Gastrocnemius medialis (tissue), 4 donors: ENCODE measurements around the gene ATF6.

Source experiments
- POLR2A ChIP-seq, 2 donors: fragments of 450-650 bp; IDR thresholded peaks; one replicate each; pipeline ENCODE4 v1.6.1; 2017; ENCODE audit warnings: antibody characterized with exemption in 2 of 2, mild to moderate bottlenecking in 2 of 2, moderate library complexity in 2 of 2
- TF ChIP-seq, protein P1 (sequence below), 5 experiments: fragments of 450-650 bp in 3 of 5; fragments of 200-600 bp in 2 of 5; sonication (generic) in 2 of 5; IDR thresholded peaks in 4 of 5; conservative IDR thresholded peaks in 1 of 5; 1 replicate in 4 of 5; 2 replicates in 1 of 5; pipeline ENCODE4 v1.5.1; 2016 to 2019; ENCODE audit warnings: antibody characterized with exemption in 5 of 5, mild to moderate bottlenecking in 3 of 5, moderate library complexity in 3 of 5

DNA sequence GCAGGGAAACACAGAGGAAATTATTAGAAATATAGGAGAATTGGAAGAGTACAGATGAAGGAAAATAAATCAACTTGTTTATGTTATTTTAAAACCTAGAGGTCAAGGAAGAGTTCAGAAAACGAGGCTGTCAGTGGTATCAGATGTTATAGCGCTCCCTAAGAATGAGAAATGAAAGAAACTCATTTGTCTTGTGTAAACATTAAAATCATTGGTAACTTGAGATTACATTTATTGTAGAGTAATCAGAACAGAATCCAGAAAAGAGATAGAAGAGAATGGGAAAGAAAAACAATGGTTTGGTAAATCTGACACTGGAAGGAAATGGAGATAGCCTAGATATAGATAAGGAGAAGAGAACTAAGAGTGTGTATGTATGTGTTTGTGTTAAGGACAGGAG, 106.4 kb downstream of the ATF6 start:
- TF ChIP-seq, protein P1, sequence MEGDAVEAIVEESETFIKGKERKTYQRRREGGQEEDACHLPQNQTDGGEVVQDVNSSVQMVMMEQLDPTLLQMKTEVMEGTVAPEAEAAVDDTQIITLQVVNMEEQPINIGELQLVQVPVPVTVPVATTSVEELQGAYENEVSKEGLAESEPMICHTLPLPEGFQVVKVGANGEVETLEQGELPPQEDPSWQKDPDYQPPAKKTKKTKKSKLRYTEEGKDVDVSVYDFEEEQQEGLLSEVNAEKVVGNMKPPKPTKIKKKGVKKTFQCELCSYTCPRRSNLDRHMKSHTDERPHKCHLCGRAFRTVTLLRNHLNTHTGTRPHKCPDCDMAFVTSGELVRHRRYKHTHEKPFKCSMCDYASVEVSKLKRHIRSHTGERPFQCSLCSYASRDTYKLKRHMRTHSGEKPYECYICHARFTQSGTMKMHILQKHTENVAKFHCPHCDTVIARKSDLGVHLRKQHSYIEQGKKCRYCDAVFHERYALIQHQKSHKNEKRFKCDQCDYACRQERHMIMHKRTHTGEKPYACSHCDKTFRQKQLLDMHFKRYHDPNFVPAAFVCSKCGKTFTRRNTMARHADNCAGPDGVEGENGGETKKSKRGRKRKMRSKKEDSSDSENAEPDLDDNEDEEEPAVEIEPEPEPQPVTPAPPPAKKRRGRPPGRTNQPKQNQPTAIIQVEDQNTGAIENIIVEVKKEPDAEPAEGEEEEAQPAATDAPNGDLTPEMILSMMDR (IDR thresholded peaks at IDR 0.05 in 4 of 5, conservative IDR thresholded peaks at IDR 0.05 in 1 of 5), result no peak
- no peak for TF ChIP-seq POLR2A (IDR thresholded peaks at IDR 0.05)
